ENCODE measurements around the gene ZNF792. TPM values are rescaled to one million over a fixed set of nuclear protein-coding genes. Genes with fewer than 3 reads are reported as not detected.
A peak's percentile ranks its signal among the peaks of the same experiment; 100 is the strongest.
"Not testable (repeated sequence)": the region's sequence is repeated elsewhere in the genome, so short reads cannot be mapped to it uniquely, and the experiment has no call there.

ZNF792 gene
- total RNA-seq, 3 donors from 2014 or later (not counting 1 experiment from before 2014, with no cell fraction given) = 11.9 to 19.6 (median 16.2) TPM

DNA sequence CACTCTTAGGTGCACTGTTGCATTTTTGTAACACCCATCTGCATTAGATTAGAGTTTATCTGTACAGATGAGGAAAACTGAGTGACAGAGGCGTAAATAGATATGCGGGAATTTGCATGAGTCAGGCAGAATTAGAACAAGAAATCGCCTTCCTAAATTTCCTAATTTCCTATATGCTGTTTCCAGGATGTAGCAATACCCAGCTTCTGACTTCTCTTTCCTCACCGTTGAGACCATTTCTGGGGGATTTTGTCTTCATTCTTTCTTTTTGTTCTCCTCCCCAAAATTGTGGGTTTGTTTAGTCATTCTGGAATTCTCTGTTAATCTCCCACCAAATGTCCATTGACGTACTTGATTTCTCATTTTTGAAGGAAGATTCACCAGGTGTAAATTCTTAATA is 10.6 kb upstream of the ZNF792 start:
- no peaks in the 10 kb centered on the region for H3K9me3 Mint-ChIP-seq
- no peak overlapping the region for H3K4me3 Mint-ChIP-seq
- peaks cover 0 to 3% of the 10 kb centered on the region in 2 donors for H3K27me3 Mint-ChIP-seq (ENCODE audit: low read depth in 2 of 2)
- H3K36me3 Mint-ChIP-seq = no peaks in the 10 kb centered on the region
- ATAC-seq (no peak), DNase-seq (no peak)
- H3K4me3 ChIP-seq (ENCODE audit: low read length) = no peak overlapping the region
- H3K27me3 ChIP-seq (ENCODE audit: control insufficient read depth, insufficient read depth, low read length) = no peaks in the 10 kb centered on the region
- H3K27ac ChIP-seq (ENCODE audit: low read length) = no peak overlapping the region
- H3K9me3 ChIP-seq (ENCODE audit: control insufficient read depth, insufficient read depth, low read length) = no peaks in the 10 kb centered on the region
- TF ChIP-seq, protein P1, sequence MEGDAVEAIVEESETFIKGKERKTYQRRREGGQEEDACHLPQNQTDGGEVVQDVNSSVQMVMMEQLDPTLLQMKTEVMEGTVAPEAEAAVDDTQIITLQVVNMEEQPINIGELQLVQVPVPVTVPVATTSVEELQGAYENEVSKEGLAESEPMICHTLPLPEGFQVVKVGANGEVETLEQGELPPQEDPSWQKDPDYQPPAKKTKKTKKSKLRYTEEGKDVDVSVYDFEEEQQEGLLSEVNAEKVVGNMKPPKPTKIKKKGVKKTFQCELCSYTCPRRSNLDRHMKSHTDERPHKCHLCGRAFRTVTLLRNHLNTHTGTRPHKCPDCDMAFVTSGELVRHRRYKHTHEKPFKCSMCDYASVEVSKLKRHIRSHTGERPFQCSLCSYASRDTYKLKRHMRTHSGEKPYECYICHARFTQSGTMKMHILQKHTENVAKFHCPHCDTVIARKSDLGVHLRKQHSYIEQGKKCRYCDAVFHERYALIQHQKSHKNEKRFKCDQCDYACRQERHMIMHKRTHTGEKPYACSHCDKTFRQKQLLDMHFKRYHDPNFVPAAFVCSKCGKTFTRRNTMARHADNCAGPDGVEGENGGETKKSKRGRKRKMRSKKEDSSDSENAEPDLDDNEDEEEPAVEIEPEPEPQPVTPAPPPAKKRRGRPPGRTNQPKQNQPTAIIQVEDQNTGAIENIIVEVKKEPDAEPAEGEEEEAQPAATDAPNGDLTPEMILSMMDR (IDR thresholded peaks at IDR 0.05) = no peak
- H3K4me1 ChIP-seq (ENCODE audit: control insufficient read depth, insufficient read depth, low read length) = peaks cover 13% of the 10 kb centered on the region
- H3K27ac Mint-ChIP-seq = no peak overlapping the region
- intact Hi-C loops (cut with micrococcal nuclease) = loop anchor here (5.0 kb wide), 1 partner anchor 168 kb away; the partner anchor contains the start of gene FXYD7
- H3K4me1 Mint-ChIP-seq = peaks cover 12 to 27% of the 10 kb centered on the region in 2 donors
- WGBS (ENCODE audit: insufficient coverage) = 83% methylated on average over 4 of the region's 5 CpGs
- no peaks in the 10 kb centered on the region for H3K36me3 ChIP-seq (ENCODE audit: control insufficient read depth, insufficient read depth, low read length)

DNA sequence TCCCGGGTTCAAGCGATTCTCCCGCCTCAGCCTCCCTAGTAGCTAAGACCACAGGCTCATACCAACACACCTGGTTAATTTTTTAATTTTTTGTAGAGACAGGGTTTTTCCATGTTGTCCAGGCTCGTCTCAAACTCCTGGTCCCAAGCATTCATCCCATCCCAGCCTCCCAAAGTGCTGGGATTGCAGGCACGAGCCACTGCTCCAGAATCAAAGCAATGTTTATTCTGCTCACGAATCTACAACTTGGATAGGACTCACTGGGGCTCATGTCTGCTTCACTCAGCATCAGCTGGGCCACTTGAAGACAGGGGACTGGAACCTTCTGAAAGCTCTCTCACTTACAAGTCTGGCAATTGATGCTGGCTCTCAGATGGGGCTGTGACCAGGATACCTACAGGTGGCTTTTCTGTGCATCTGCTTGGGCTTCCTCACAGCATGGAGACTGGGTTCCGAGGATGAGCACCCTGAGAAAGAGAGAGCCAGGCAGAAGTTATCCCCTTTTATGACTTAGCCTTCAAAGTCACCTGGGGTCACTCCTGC is 8.2 kb upstream of the ZNF792 start:
- Mint-ChIP-seq H3K4me1 (peaks cover 12 to 23% of the 10 kb centered on the region in 2 donors), H3K27me3 (ENCODE audit: low read depth in 2 of 2) (no peaks in the 10 kb centered on the region), H3K27ac (peak overlapping the region in 1 of 2 donors; percentile 76), H3K9me3 (no peaks in the 10 kb centered on the region), H3K36me3 (no peaks in the 10 kb centered on the region), H3K4me3 (no peak overlapping the region)
- Histone ChIP-seq H3K9me3 (ENCODE audit: control insufficient read depth, insufficient read depth, low read length) (no peaks in the 10 kb centered on the region), H3K27ac (ENCODE audit: low read length) (no peak overlapping the region), H3K36me3 (ENCODE audit: control insufficient read depth, insufficient read depth, low read length) (no peaks in the 10 kb centered on the region), H3K4me1 (ENCODE audit: control insufficient read depth, insufficient read depth, low read length) (peaks cover 13% of the 10 kb centered on the region), H3K4me3 (ENCODE audit: low read length) (no peak overlapping the region), H3K27me3 (ENCODE audit: control insufficient read depth, insufficient read depth, low read length) (no peaks in the 10 kb centered on the region)
- DNase-seq (no peak), ATAC-seq (no peak)
- intact Hi-C loops (cut with micrococcal nuclease) = loop anchor here (5.0 kb wide), 1 partner anchor 170 kb away; the partner anchor contains the start of gene FXYD7
- TF ChIP-seq, protein P1 (IDR thresholded peaks at IDR 0.05) = no peak
- 89% methylated on average over 7 of the region's 7 CpGs for WGBS (ENCODE audit: insufficient coverage)

DNA sequence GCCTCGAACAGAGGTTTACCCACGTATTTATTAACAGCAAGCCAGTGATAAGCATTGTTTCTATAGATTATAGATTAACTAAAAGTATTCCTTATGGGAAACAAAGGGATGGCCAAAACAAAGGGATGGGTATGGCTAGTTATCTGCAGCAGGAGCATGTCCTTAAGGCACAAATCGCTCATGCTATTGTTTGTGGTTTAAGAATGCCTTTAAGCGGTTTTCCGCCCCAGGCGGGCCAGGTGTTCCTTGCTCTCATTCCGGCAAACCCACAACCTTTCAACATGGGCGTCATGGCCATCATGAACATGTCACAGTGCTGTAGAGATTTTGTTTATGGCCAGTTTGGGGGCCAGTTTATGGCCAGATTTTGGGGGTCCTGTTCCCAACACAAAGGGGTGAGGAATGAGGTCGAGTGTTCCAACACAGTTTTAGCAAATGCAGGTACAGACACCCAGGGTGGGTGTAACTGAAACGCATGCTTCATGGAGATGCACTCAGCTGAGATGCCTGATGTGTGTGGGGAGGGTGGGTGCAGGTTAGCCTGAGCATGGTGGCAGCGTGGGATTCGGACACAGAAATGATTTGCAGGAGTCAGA is 6.3 kb upstream of the ZNF792 start:
- not testable (repeated sequence) for H3K27ac ChIP-seq (ENCODE audit: low read length); ATAC-seq; H3K4me3 Mint-ChIP-seq; DNase-seq; H3K36me3 ChIP-seq (ENCODE audit: control insufficient read depth, insufficient read depth, low read length); H3K9me3 Mint-ChIP-seq; H3K27me3 Mint-ChIP-seq (ENCODE audit: low read depth in 2 of 2); H3K27me3 ChIP-seq (ENCODE audit: control insufficient read depth, insufficient read depth, low read length); H3K4me3 ChIP-seq (ENCODE audit: low read length); H3K9me3 ChIP-seq (ENCODE audit: control insufficient read depth, insufficient read depth, low read length); H3K27ac Mint-ChIP-seq; H3K36me3 Mint-ChIP-seq
- intact Hi-C loops (cut with micrococcal nuclease) = loop anchor here (5.0 kb wide), 1 partner anchor 172 kb away; the partner anchor contains the start of gene FXYD7
- 88% methylated on average over 10 of the region's 12 CpGs for WGBS (ENCODE audit: insufficient coverage)
- peaks cover 12 to 23% of the 10 kb centered on the region in 2 donors for H3K4me1 Mint-ChIP-seq
- H3K4me1 ChIP-seq (ENCODE audit: control insufficient read depth, insufficient read depth, low read length) = peaks cover 13% of the 10 kb centered on the region

DNA sequence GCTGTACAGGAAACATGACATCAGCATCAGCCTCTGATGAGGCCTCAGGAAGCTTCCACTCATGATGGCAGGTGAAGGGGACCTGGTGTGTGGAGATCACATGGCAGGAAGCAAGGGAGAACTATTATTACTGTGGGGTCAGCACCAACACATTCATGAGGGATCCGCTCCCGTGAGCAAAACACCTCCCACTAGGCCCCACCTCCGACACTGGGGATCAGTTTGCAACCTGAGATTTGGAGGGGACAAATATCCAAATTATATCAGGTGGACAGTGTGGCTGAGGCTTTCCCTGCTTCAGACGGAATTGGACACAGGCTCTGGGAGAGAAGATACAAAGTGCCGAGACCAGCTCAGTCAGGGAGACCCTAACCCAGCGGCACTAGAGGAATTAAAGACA is 5.7 kb upstream of the ZNF792 start:
- Histone ChIP-seq H3K4me3 (ENCODE audit: low read length) (no peak overlapping the region), H3K36me3 (ENCODE audit: control insufficient read depth, insufficient read depth, low read length) (no peaks in the 10 kb centered on the region), H3K9me3 (ENCODE audit: control insufficient read depth, insufficient read depth, low read length) (no peaks in the 10 kb centered on the region), H3K27me3 (ENCODE audit: control insufficient read depth, insufficient read depth, low read length) (no peaks in the 10 kb centered on the region), H3K27ac (ENCODE audit: low read length) (no peak overlapping the region), H3K4me1 (ENCODE audit: control insufficient read depth, insufficient read depth, low read length) (peaks cover 13% of the 10 kb centered on the region)
- no peaks in the 10 kb centered on the region for H3K36me3 Mint-ChIP-seq
- H3K9me3 Mint-ChIP-seq = peaks cover 0 to 3% of the 10 kb centered on the region in 2 donors
- ATAC-seq = no peak
- no peak overlapping the region for H3K4me3 Mint-ChIP-seq
- H3K4me1 Mint-ChIP-seq = peaks cover 12 to 20% of the 10 kb centered on the region in 2 donors
- H3K27me3 Mint-ChIP-seq (ENCODE audit: low read depth in 2 of 2) = no peaks in the 10 kb centered on the region
- DNase-seq = no peak
- 100% methylated on average over 5 of the region's 6 CpGs for WGBS (ENCODE audit: insufficient coverage)
- no peak overlapping the region for H3K27ac Mint-ChIP-seq
- intact Hi-C loops (cut with micrococcal nuclease) = loop anchor here (5.0 kb wide), 1 partner anchor 173 kb away; the partner anchor contains the start of gene FXYD7
- TF ChIP-seq, protein P1 (IDR thresholded peaks at IDR 0.05) = no peak
